Neural progenitor cell (in vitro differentiated cells): ENCODE results near the gene ELFN1.

Experiments
- CTCF ChIP-seq: fragments of 200-600 bp; sonication (generic); IDR thresholded peaks from 2 replicates; pipeline ENCODE4 v1.5.1; 2017; ENCODE audit warnings: antibody characterized with exemption, mild to moderate bottlenecking
- EZH2 ChIP-seq: fragments of 200-600 bp; sonication (generic); IDR thresholded peaks from 2 replicates; pipeline ENCODE4 v1.6.1; 2017; ENCODE audit warnings: antibody characterized with exemption, mild to moderate bottlenecking, moderate library complexity

- TF ChIP-seq CTCF (no peak), EZH2 (no peak)
Measured at GRCh38 chr7:1741751-1742554, 71.9 kb downstream of the ELFN1 start.
